Endothelial cell of umbilical vein (primary cell): ENCODE data around the gene UPF1.

Experiments
- CTCF ChIP-seq, 2 donors: IDR thresholded peaks; 1 replicate in 1 of 2; 2 replicates in 1 of 2; pipeline ENCODE4 v1.5.1; 2011; ENCODE audit warnings: low read length in 2 of 2, mild to moderate bottlenecking in 2 of 2, moderate library complexity in 2 of 2, control low read depth in 1 of 2, inconsistent platforms in 1 of 2, low read depth in 1 of 2; ENCODE audit not compliant: insufficient read depth in 1 of 2; ENCODE audit errors: extremely low read depth in 1 of 2
- EZH2 ChIP-seq: IDR thresholded peaks from 2 replicates; pipeline ENCODE4 v1.6.1; 2012; ENCODE audit warnings: borderline replicate concordance, low read depth, mild to moderate bottlenecking, moderate library complexity, low read length, inconsistent platforms; ENCODE audit not compliant: severe bottlenecking
- FOS ChIP-seq: IDR thresholded peaks from 2 replicates; pipeline ENCODE4 v1.6.1; 2011; ENCODE audit warnings: mild to moderate bottlenecking, low read length, moderate library complexity, borderline replicate concordance; ENCODE audit not compliant: insufficient read depth
- POLR2AphosphoS5 ChIP-seq: IDR thresholded peaks from 2 replicates; pipeline ENCODE4 v1.6.1; 2012; ENCODE audit warnings: low read depth, mild to moderate bottlenecking, control low read depth, low read length, moderate library complexity; ENCODE audit not compliant: insufficient read depth

DNA sequence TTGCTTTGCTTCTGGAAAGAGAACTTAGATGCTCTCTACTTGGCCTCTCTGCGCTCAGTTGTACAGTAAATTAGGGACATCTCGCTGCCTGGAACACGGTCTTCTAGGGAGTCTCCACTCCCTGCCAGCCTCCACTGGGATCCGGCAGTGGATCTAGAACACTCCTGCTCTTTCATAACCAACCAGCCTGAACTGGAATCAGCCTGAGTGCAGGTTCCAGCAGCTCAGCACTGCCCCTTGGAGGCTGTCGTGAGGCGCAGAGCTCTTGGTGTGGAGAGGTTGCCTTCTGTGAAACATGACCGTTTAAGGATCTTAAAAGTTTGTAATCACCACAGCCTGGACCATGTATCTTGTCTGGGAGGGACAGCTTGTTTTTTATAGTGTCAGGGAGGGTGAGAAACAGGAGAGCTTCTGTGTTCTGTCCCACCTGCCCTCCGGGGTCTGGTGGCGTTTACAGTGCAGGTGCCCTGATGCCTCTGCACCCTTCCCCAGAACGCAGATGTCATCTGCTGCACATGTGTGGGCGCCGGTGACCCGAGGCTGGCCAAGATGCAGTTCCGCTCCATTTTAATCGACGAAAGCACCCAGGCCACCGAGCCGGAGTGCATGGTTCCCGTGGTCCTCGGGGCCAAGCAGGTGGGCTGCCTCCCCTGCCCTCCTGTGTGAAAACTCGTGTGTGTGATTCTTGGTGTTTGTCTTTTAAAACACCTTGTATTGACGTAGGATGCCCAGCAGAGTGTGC lies 24.8 kb downstream of the UPF1 start:
- TF ChIP-seq FOS, result no peak
- no peak for TF ChIP-seq POLR2AphosphoS5
- TF ChIP-seq CTCF (IDR thresholded peaks at IDR 0.05; ENCODE audit: extremely low read depth in 1 of 2, insufficient read depth in 1 of 2, low read depth in 1 of 2, low read length in 2 of 2), result peak; percentile 24 to 48
- TF ChIP-seq EZH2, result no peak
